Cardiac muscle cell (in vitro differentiated cells and primary cell): Measurements from ENCODE around the gene CCDC150. TPM values are rescaled to one million over a fixed set of nuclear protein-coding genes. Genes with fewer than 3 reads are reported as not detected.
A peak's percentile ranks its signal among the peaks of the same experiment; 100 is the strongest.
"Not testable (repeated sequence)": the region's sequence is repeated elsewhere in the genome, so short reads cannot be mapped to it uniquely, and the experiment has no call there.

ENCODE experiments used
- DNase-seq, 2 donors: peaks; one replicate each; pipeline versions ENCODE4 v3.0.0 to v3.0.0-alpha.2; 2010 to 2017; ENCODE audit warnings: low read depth in 1 of 2, low spot score in 1 of 2
- H3K27ac ChIP-seq: fragments of 200-600 bp; sonication (generic); 2 replicates; pipeline ENCODE4 v1.5.1; 2016
- H3K27me3 ChIP-seq: fragments of 200-600 bp; sonication (generic); 2 replicates; pipeline ENCODE4 v1.6.0; 2016; ENCODE audit warnings: control low read depth
- H3K36me3 ChIP-seq: fragments of 200-600 bp; sonication (generic); 2 replicates; pipeline ENCODE4 v1.5.1; 2016; ENCODE audit warnings: control low read depth
- H3K4me1 ChIP-seq: fragments of 200-600 bp; sonication (generic); 2 replicates; pipeline ENCODE4 v1.8.1; 2017; ENCODE audit warnings: low read depth, mild to moderate bottlenecking, mixed run types
- H3K4me3 ChIP-seq: fragments of 200-600 bp; sonication (generic); 2 replicates; pipeline ENCODE4 v1.5.1; 2016; ENCODE audit warnings: mild to moderate bottlenecking
- H3K9me3 ChIP-seq: fragments of 200-600 bp; sonication (generic); 2 replicates; pipeline ENCODE4 v1.5.1; 2017; ENCODE audit warnings: low read depth, mild to moderate bottlenecking, control low read depth
- CTCF ChIP-seq: IDR thresholded peaks from 2 replicates; pipeline ENCODE4 v1.5.1; 2012; ENCODE audit warnings: low read depth, mild to moderate bottlenecking, low read length
- polyA plus RNA-seq: library from polyadenylated mRNA; unstranded; fragments of >200 nt; fragmentation: Nextera tagmentation; extraction: Ambion mirVana; gene quantifications from 2 replicates; pipeline ENCODE4 v1.2.1, GENCODE V29; 2016
- total RNA-seq: library from RNA; depleted of rRNA; stranded (reverse); fragments of >200 nt; gene quantifications from 2 replicates; pipeline ENCODE4 v1.2.3, GENCODE V29; 2016

The CCDC150 gene
- total and polyA plus RNA-seq, 2 experiments from 2014 or later: 6.1 to 8.0 TPM

GRCh38 chr2:196601430-196602306 is 37.8 kb upstream of the CCDC150 start:
- Histone ChIP-seq H3K4me1 (no peaks in the 10 kb centered on the region), H3K9me3 (no peaks in the 10 kb centered on the region), H3K27me3 (no peaks in the 10 kb centered on the region), H3K36me3 (no peaks in the 10 kb centered on the region), H3K27ac (peak overlapping the region; percentile 19), H3K4me3 (no peak overlapping the region)
- TF ChIP-seq CTCF: no peak
- peak; percentile 39 to 76 for DNase-seq

GRCh38 chr2:196604196-196604595 is 35.3 kb upstream of the CCDC150 start:
- Histone ChIP-seq H3K27me3 (no peaks in the 10 kb centered on the region), H3K4me3 (no peak overlapping the region), H3K36me3 (no peaks in the 10 kb centered on the region), H3K4me1 (no peaks in the 10 kb centered on the region), H3K27ac (no peak overlapping the region), H3K9me3 (no peaks in the 10 kb centered on the region)
- TF ChIP-seq CTCF: no peak
- no peak for DNase-seq

- no peak for DNase-seq
- Histone ChIP-seq H3K27ac (no peak overlapping the region), H3K9me3 (no peaks in the 10 kb centered on the region), H3K27me3 (no peaks in the 10 kb centered on the region), H3K36me3 (no peaks in the 10 kb centered on the region), H3K4me1 (no peaks in the 10 kb centered on the region), H3K4me3 (no peak overlapping the region)
- TF ChIP-seq CTCF: no peak
Measured at GRCh38 chr2:196606516-196606915, 33.0 kb upstream of the CCDC150 start.

- Histone ChIP-seq H3K4me3 (no peak overlapping the region), H3K27me3 (no peaks in the 10 kb centered on the region), H3K27ac (no peak overlapping the region), H3K36me3 (no peaks in the 10 kb centered on the region), H3K9me3 (no peaks in the 10 kb centered on the region), H3K4me1 (no peaks in the 10 kb centered on the region)
- TF ChIP-seq CTCF: no peak
- peak in 1 of 2 donors; percentile 49 for DNase-seq
Measured at GRCh38 chr2:196607073-196607472, 32.4 kb upstream of the CCDC150 start.

GRCh38 chr2:196607896-196608295 is 31.6 kb upstream of the CCDC150 start:
- not testable (repeated sequence) for H3K4me3 ChIP-seq, H3K9me3 ChIP-seq, H3K36me3 ChIP-seq, H3K27me3 ChIP-seq, H3K27ac ChIP-seq, H3K4me1 ChIP-seq
- DNase-seq: peak in 1 of 2 donors; percentile 54

- H3K27ac ChIP-seq: no peak overlapping the region
- DNase-seq: no peak
- H3K4me1 ChIP-seq: no peaks in the 10 kb centered on the region
- H3K4me3 ChIP-seq: no peak overlapping the region
- no peaks in the 10 kb centered on the region for H3K9me3 ChIP-seq
- no peaks in the 10 kb centered on the region for H3K27me3 ChIP-seq
- TF ChIP-seq CTCF: no peak
- no peaks in the 10 kb centered on the region for H3K36me3 ChIP-seq
Measured at GRCh38 chr2:196609806-196610205, 29.7 kb upstream of the CCDC150 start.
